ENCODE data around the gene MYBPC2. TPM values are rescaled to one million over a fixed set of nuclear protein-coding genes. Genes with fewer than 3 reads are reported as not detected.
"Not testable (repeated sequence)": the region's sequence is repeated elsewhere in the genome, so short reads cannot be mapped to it uniquely, and the experiment has no call there.

Gene MYBPC2
- total RNA-seq, 6 donors from 2014 or later = 0.09 to 0.17 TPM; not detected in 4

- H3K27ac ChIP-seq = peak overlapping the region in 1 of 4 donors; percentile 7
- WGBS, 2 donors = 45 to 47% methylated on average over 19 to 22 of the region's 29 CpGs
- H3K9me3 ChIP-seq = no peaks in the 10 kb centered on the region
- H3K27me3 ChIP-seq = no peaks in the 10 kb centered on the region
- TF ChIP-seq POLR2AphosphoS5 (IDR thresholded peaks at IDR 0.05) (peak in 1 of 2 donors; percentile 7), CTCF (IDR thresholded peaks at IDR 0.05) (peak in 2 of 6 experiments; percentile 19 to 31), EP300 (IDR thresholded peaks at IDR 0.05) (no peak)
- H3K4me3 ChIP-seq = no peak overlapping the region
- H3K36me3 ChIP-seq = no peaks in the 10 kb centered on the region
- peak; percentile 79 to 82 for DNase-seq
- ATAC-seq (ENCODE audit: low FRiP score in 2 of 2) = peak; percentile 38 to 84
- peaks cover 0 to 8% (median 0%) of the 10 kb centered on the region in 4 donors for H3K4me1 ChIP-seq
These were observed 33.5 kb downstream of the MYBPC2 start for GRCh38 chr19:50465986-50466705.

GRCh38 chr19:50466706-50467039, 34.0 kb downstream of the MYBPC2 start:
- TF ChIP-seq EP300 (IDR thresholded peaks at IDR 0.05) = no peak
- TF ChIP-seq POLR2A (IDR thresholded peaks at IDR 0.05) = no peak
- TF ChIP-seq POLR2AphosphoS5 (IDR thresholded peaks at IDR 0.05) = no peak
- TF ChIP-seq CTCF (IDR thresholded peaks at IDR 0.05) = no peak
- Histone ChIP-seq H3K9me3 (no peaks in the 10 kb centered on the region), H3K36me3 (no peaks in the 10 kb centered on the region), H3K27me3 (no peaks in the 10 kb centered on the region), H3K27ac (no peak overlapping the region), H3K4me3 (no peak overlapping the region), H3K4me1 (peaks cover 0 to 8% (median 0%) of the 10 kb centered on the region in 4 donors)
- no peak for ATAC-seq (ENCODE audit: low FRiP score in 2 of 2)
- WGBS, 2 donors = 72 to 83% methylated on average over 8 to 11 of the region's 11 CpGs
- no peak for DNase-seq

GRCh38 chr19:50467566-50467965, 34.9 kb downstream of the MYBPC2 start:
- Histone ChIP-seq H3K4me1 (peaks cover 0 to 8% (median 0%) of the 10 kb centered on the region in 4 donors), H3K4me3 (no peak overlapping the region), H3K27ac (no peak overlapping the region), H3K27me3 (no peaks in the 10 kb centered on the region), H3K9me3 (no peaks in the 10 kb centered on the region), H3K36me3 (no peaks in the 10 kb centered on the region)
- WGBS, 2 donors = 57 to 66% methylated on average over 16 to 18 of the region's 18 CpGs
- ATAC-seq (ENCODE audit: low FRiP score in 2 of 2) (no peak), DNase-seq (no peak)
- TF ChIP-seq POLR2A (IDR thresholded peaks at IDR 0.05) (no peak), POLR2AphosphoS5 (IDR thresholded peaks at IDR 0.05) (no peak), EP300 (IDR thresholded peaks at IDR 0.05) (no peak), CTCF (IDR thresholded peaks at IDR 0.05) (no peak)

- TF ChIP-seq POLR2A (IDR thresholded peaks at IDR 0.05) (no peak), POLR2AphosphoS5 (IDR thresholded peaks at IDR 0.05) (no peak), EP300 (IDR thresholded peaks at IDR 0.05) (no peak), CTCF (IDR thresholded peaks at IDR 0.05) (no peak)
- H3K4me1 ChIP-seq = peaks cover 0 to 8% (median 0%) of the 10 kb centered on the region in 4 donors
- 83 to 94% methylated on average over 6 of the region's 6 CpGs for WGBS, 2 donors
These were observed 36.1 kb downstream of the MYBPC2 start for GRCh38 chr19:50468818-50469217.

GRCh38 chr19:50473336-50473735, 40.6 kb downstream of the MYBPC2 start:
- WGBS, 2 donors = 73 to 78% methylated on average over 3 of the region's 3 CpGs
- not testable (repeated sequence) for H3K27ac ChIP-seq; H3K36me3 ChIP-seq; H3K27me3 ChIP-seq; DNase-seq; H3K9me3 ChIP-seq; ATAC-seq (ENCODE audit: low FRiP score in 2 of 2); H3K4me3 ChIP-seq
- H3K4me1 ChIP-seq = peaks cover 11 to 19% (median 13%) of the 10 kb centered on the region in 4 donors

More at GRCh38 chr19:50468818-50469217, 36.1 kb downstream of the MYBPC2 start:
- Histone ChIP-seq H3K27me3 (no peaks in the 10 kb centered on the region), H3K9me3 (no peaks in the 10 kb centered on the region), H3K36me3 (no peaks in the 10 kb centered on the region), H3K4me3 (no peak overlapping the region), H3K27ac (no peak overlapping the region)
- ATAC-seq (ENCODE audit: low FRiP score in 2 of 2) (no peak), DNase-seq (no peak)

Data from upper lobe of left lung (tissue), 6 donors.